Esophagus mucosa (tissue), 1 donor: Measurements from ENCODE around the gene AZIN2. TPM values are rescaled to one million over a fixed set of nuclear protein-coding genes. Genes with fewer than 3 reads are reported as not detected.
"Not testable (repeated sequence)": the region's sequence is repeated elsewhere in the genome, so short reads cannot be mapped to it uniquely, and the experiment has no call there.

Experiments
- ATAC-seq: fragments of 200-7000 bp; cut with Tn5 transposase; one replicate; pipeline ENCODE4 v1.9.1; 2020
- total RNA-seq: library from RNA; stranded (reverse); gene quantifications from one replicate; pipeline ENCODE4 v1.2.4, GENCODE V29; 2023
- donor health status: DM: yes; HTN: yes; CAD: no.

AZIN2 gene
- total RNA-seq, 1 donor from 2014 or later = 1.4 TPM

GRCh38 chr1:33096363-33097005 lies 15.5 kb downstream of the AZIN2 start:
- ATAC-seq = no peak

- ATAC-seq = no peak
Measured at GRCh38 chr1:33097137-33097611, 16.2 kb downstream of the AZIN2 start.

- no peak for ATAC-seq
Measured at GRCh38 chr1:33097762-33098161, 16.8 kb downstream of the AZIN2 start.

GRCh38 chr1:33098371-33098770 lies 17.4 kb downstream of the AZIN2 start:
- ATAC-seq = no peak

- peak; percentile 74 for ATAC-seq
Measured at GRCh38 chr1:33099290-33100118, 18.6 kb downstream of the AZIN2 start.

- ATAC-seq = not testable (repeated sequence)
Measured at GRCh38 chr1:33100119-33100415, 19.1 kb downstream of the AZIN2 start.

GRCh38 chr1:33110477-33110876 lies 29.5 kb downstream of the AZIN2 start:
- ATAC-seq = no peak

GRCh38 chr1:33111965-33112364 lies 31.0 kb downstream of the AZIN2 start:
- ATAC-seq = peak; percentile 43

GRCh38 chr1:33117440-33118085 lies 36.6 kb downstream of the AZIN2 start:
- ATAC-seq = no peak

- no peak for ATAC-seq
Measured at GRCh38 chr1:33118274-33118673, 37.3 kb downstream of the AZIN2 start.

GRCh38 chr1:33119050-33119449 lies 38.1 kb downstream of the AZIN2 start:
- no peak for ATAC-seq

- ATAC-seq = no peak
Measured at GRCh38 chr1:33119532-33120217, 38.7 kb downstream of the AZIN2 start.

- peak; percentile 58 for ATAC-seq
Measured at GRCh38 chr1:33120436-33121231, 39.7 kb downstream of the AZIN2 start.

GRCh38 chr1:33121728-33122127 lies 40.8 kb downstream of the AZIN2 start:
- ATAC-seq = no peak

- no peak for ATAC-seq
Measured at GRCh38 chr1:33122483-33123178, 41.7 kb downstream of the AZIN2 start.

- ATAC-seq = no peak
Measured at GRCh38 chr1:33123266-33123665, 42.3 kb downstream of the AZIN2 start.

- ATAC-seq = not testable (repeated sequence)
Measured at GRCh38 chr1:33124647-33125046, 43.7 kb downstream of the AZIN2 start.

GRCh38 chr1:33126411-33127000 lies 45.6 kb downstream of the AZIN2 start:
- no peak for ATAC-seq

GRCh38 chr1:33127001-33127823 lies 46.3 kb downstream of the AZIN2 start:
- peak; percentile 97 for ATAC-seq

GRCh38 chr1:33128781-33129180 lies 47.8 kb downstream of the AZIN2 start:
- no peak for ATAC-seq
